GM10847 (cell line): Measurements from ENCODE around the gene SLC7A4.

Source experiments
- POLR2A ChIP-seq: IDR thresholded peaks from 2 replicates; pipeline ENCODE4 v1.6.1; 2011; ENCODE audit not compliant: insufficient read length; ENCODE audit errors: extremely low read depth

Gene SLC7A4

DNA sequence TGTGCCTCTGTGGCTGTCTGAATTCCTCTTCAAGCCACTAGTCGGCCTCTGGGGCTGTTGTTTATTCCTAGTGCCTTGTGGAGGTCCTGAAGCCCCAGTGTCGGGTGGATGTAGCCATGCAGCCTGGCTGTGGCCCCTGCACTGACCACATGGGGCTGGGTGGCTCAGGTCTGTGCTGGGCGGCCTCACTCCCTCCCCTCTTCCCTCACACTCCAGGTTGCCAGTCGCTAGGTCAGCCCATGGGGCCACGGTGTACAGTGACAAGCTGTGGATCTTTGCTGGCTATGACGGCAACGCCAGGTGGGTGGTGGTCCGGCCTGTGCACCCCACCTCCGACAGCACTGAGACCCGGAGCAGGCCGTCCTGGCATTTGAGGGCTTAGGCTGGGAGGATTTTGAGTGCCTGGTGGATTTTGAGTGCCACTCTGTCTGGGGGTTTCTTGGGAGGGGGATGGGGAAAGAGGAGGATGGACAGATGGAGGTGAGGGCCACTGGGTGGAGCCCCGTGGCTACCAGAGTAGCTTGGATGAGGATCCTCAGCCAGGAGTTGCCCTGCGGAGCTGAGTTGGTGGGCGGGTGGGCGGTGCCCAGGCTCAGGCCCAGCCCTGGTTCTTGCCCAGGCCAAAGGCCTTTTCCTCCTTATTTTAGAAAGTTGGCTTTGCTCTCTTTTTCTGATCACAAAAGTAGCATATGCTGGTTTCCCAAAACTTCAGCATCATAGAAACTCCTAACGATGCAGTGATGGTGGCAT, 43.6 kb downstream of the SLC7A4 start:
- TF ChIP-seq POLR2A: no peak

- no peak for TF ChIP-seq POLR2A
Observed at GRCh38 chr22:20987375-20987774, 45.0 kb downstream of the SLC7A4 start.

DNA sequence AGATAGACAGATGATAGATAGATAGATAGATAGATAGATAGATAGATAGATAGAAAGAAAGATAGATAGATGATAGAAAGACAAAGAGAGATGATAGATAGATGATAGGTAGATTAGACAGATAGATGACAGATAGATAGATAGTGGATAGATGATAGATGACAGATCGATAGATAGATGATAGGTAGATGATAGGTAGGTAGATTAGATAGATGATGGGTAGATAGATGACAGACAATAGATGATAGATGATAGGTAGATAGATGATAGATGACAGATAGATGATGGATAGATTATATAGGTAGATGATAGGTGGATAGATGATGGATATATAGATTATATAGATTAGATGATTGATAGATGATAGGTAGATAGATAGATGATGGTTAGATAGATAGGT, 46.0 kb downstream of the SLC7A4 start:
- TF ChIP-seq POLR2A: no peak

DNA sequence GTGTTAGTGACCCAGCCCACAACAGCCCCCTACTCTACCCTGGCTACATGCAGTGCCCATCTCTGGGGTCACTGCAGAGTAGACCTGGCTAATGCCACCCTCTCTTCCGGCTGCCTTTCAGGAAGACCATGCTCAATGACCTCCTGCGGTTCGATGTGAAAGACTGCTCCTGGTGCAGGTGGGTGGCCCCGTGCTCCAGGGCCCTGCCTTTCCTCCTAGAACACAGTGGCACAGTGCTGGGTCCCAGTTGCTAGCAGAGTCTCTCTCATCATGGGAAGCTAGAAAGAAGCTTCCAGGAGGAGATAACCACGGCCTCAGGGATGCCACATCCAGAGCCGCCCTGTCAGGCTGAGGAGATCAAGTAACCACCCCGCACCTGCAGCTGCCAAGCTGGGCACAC, 46.6 kb downstream of the SLC7A4 start:
- no peak for TF ChIP-seq POLR2A

- no peak for TF ChIP-seq POLR2A
Observed at GRCh38 chr22:20983081-20983771, 49.1 kb downstream of the SLC7A4 start.

- TF ChIP-seq POLR2A: no peak
Observed at GRCh38 chr22:20982563-20982882, 49.8 kb downstream of the SLC7A4 start.

DNA sequence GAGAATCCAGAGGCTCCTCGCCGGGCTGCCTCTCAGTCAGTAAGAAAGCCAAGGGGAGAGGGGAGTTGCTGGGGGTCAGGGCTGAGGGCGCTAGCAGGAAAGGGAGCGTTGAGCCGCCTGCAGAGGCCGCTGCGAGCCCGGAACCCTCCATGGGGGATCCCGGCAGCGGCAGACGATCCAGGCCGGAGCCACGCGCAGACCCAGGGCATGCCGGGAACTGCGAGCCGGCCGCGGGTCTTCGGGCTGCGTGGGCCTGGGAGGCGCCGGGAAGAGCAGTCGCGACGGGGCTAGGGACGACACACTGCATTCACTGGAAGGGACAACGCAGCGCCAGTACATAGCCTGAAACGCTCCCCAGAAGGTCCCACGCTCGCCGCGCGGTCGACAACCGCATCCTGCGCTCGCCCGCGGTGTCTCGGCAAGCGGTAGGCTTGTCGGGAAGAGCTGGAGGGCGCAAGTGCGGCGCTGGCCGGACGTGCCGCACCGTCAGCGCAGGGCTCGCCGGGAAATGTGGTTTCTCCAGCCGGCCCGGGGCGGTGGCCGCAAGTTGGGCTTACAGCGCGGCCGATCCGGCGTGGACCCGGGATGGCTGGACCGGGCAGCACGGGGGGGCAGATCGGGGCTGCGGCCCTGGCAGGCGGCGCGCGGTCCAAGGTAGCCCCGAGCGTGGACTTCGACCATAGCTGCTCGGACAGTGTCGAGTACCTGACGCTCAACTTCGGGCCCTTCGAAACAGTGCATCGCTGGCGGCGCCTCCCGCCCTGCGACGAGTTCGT, 50.4 kb downstream of the SLC7A4 start, which contains the start of gene LZTR1:
TSS of gene LZTR1 (plus strand) at position 511 of the 776 bp plus-strand sequence. CDS start at position 586, 75 bp downstream.
- TF ChIP-seq POLR2A: peak; percentile 97

DNA sequence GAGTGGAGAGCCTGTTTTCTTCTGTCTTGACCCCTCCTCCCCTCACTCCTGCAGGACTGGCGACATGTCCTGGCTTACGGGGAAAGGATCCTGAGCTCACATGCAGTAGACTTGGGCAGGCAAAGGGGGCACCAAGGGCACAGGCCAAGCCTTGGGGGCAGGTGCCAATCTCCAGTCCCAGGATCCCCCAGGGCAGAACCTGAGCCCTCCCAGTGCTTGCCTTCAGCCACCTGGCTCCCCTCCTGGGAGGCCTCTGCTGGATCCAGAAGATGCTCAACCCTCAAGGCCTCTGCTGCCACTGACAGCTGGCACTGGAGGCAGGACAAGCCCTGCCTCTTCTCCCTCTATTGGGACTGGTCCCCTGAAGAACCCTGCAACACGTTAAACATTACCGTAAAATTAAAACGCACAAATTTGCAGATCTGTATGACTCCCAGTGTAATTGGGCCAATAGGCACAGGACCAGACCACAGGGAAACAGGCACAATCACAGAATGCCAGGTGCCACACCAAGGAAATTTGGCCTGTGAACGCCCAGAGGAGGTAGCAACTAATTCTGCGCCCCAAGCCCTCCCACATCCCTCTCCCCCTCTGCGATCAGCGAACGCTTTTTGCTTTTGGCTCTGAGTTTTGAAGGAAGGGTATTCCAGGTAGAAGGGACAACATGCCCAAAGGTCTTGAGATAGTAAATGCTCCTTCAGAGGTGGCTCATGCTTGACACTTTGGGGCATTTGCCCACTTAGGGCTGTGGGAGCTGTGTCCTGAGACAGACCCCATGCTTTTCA, 51.2 kb downstream of the SLC7A4 start:
- TF ChIP-seq POLR2A: no peak

DNA sequence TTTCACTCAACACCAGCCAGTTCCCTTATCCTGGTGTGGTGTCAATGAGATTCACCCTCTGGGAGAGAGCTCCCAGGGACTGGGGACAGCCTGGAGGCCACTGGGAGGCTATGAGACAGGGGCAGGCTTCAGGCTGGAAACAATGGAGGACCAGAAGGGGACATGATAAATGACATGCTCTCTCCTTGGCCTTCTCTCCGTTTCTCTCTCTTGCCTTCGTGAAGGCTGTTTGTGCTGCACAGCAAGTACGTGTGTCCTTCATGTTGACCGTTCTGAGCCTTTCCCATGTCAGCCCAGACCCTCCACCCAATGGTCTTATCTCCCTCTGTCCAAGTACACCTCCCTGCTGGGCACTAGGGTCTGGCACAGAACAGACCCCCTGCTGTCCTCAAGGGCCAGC, 51.8 kb downstream of the SLC7A4 start:
- no peak for TF ChIP-seq POLR2A

GRCh38 chr22:20979940-20980453, 52.4 kb downstream of the SLC7A4 start:
- no peak for TF ChIP-seq POLR2A

DNA sequence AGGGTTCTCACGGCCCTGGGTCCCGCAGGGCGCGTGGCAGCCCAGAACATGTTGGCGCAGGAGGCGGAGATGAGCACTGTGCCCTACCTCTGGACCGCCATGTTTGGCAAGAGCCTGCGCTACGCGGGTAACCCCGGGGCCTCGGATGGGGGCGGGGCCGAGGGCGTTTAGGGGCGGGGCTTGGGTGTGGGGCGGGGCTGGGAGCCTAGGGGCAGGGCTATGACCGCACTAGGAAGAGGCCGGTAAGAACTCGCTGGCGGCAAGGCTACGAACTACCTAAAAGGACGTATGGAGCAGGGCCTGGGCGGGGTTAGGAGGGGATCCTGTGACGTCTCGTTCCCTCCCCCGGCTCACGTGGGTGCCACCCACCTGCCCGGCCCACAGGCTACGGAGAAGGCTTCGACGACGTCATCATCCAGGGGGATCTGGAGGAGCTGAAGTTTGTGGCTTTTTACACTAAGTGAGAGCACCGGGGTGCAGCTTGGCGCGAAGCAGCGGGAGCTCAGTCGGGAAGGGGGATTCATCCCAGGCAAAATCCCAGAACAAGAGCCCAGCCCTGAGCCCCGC, 53.0 kb downstream of the SLC7A4 start:
- no peak for TF ChIP-seq POLR2A
